Measurements from ENCODE around the gene RALGAPB. TPM values are rescaled to one million over a fixed set of nuclear protein-coding genes. Genes with fewer than 3 reads are reported as not detected.

RALGAPB gene
- total and polyA plus RNA-seq, 2 of the 13 experiments (the other 11 are each of a cell fraction or from before 2014, with no cell fraction given), result 17.6 to 30.6 TPM

- ChIA-PET POLR2A (no interaction called here), CTCF (ENCODE audit: low intra/inter-chr PET ratio, low total read pairs) (no interaction called here)
- intact Hi-C loops (cut with micrococcal nuclease; ENCODE audit: unreplicated experiment), result no loop called here
- Histone ChIP-seq H3K4me2 (ENCODE audit: low read depth, low read length) (no peak overlapping the region), H3K27me3 (ENCODE audit: control insufficient read depth in 1 of 2, insufficient read depth in 2 of 2, low read length in 2 of 2) (no peaks in the 10 kb centered on the region), H3K4me1 (ENCODE audit: insufficient read depth, low read length) (no peaks in the 10 kb centered on the region), H4K20me1 (ENCODE audit: insufficient read depth, low read length) (no peaks in the 10 kb centered on the region), H3K9me3 (ENCODE audit: low read length) (no peaks in the 10 kb centered on the region), H3K9ac (ENCODE audit: insufficient read depth, low read depth, low read length) (no peak overlapping the region), H3K4me3 (replicated peaks in 1 of 3; ENCODE audit: insufficient read depth in 1 of 3, low read depth in 2 of 3, low read length in 3 of 3) (no peak overlapping the region), H3K79me2 (ENCODE audit: insufficient read depth, low read length) (no peaks in the 10 kb centered on the region), H3K36me3 (replicated peaks in 1 of 2; ENCODE audit: control insufficient read depth in 1 of 2, insufficient read depth in 2 of 2, low read length in 2 of 2) (peaks cover 22 to 83% of the 10 kb centered on the region in 2 experiments), H3K27ac (ENCODE audit: extremely low read length, insufficient read depth, low read length) (no peak overlapping the region), H2AFZ (ENCODE audit: low read length) (no peak overlapping the region)
- FAIRE-seq (no peak), ATAC-seq (no peak), DNase-seq (ENCODE audit: low spot score) (no peak)
- WGBS (ENCODE audit: low lambda C conversion rate), result 98% methylated on average over 2 of the region's 2 CpGs
- no TSS peak for BruUV-seq (replicated peaks)
- in situ Hi-C loops (cut with HindIII; ENCODE audit: extremely low pct_ligation_motif_present, low pct_unique_long_range_greater_than_20kb), result no loop called here
- TF ChIP-seq TOE1 (CRISPR knock-in tag; IDR thresholded peaks at IDR 0.05) (no peak), FIP1L1 (IDR thresholded peaks at IDR 0.05; ENCODE audit: borderline replicate concordance, insufficient read depth, low read depth, low read length) (no peak), REST (IDR thresholded peaks at IDR 0.05; ENCODE audit: borderline replicate concordance in 1 of 2, low read depth in 1 of 2, low read length in 2 of 2) (no peak), ZNF567 (CRISPR knock-in tag; IDR thresholded peaks at IDR 0.05; ENCODE audit: borderline replicate concordance) (no peak), RNF219 (CRISPR knock-in tag; IDR thresholded peaks at IDR 0.05) (no peak), AKNA (CRISPR knock-in tag; IDR thresholded peaks at IDR 0.05; ENCODE audit: borderline replicate concordance) (no peak), WIZ (CRISPR knock-in tag; IDR thresholded peaks at IDR 0.05) (no peak), ZFX (CRISPR knock-in tag; IDR thresholded peaks at IDR 0.05; ENCODE audit: low read depth) (no peak), HNRNPK (IDR thresholded peaks at IDR 0.05; ENCODE audit: low read depth, low read length, poor library complexity, severe bottlenecking) (peak; percentile 31), SIN3B (IDR thresholded peaks at IDR 0.05; ENCODE audit: low read length) (no peak), ZSCAN5A (CRISPR knock-in tag; IDR thresholded peaks at IDR 0.05; ENCODE audit: borderline replicate concordance) (no peak), TCF7L2 (IDR thresholded peaks at IDR 0.05; ENCODE audit: low read depth, low read length) (peak; percentile 28; the same call in 1 of the 2 replicates)
Observed at GRCh38 chr20:38557174-38557573, 84.5 kb downstream of the RALGAPB start.
